ENCODE results near the gene CACNB1.
A peak's percentile ranks its signal among the peaks of the same experiment; 100 is the strongest.

Gene CACNB1

GRCh38 chr17:39197380-39198185, at the start of gene CACNB1:
Gene CACNB1, minus strand, starts transcription at chr17:39197669. Its CDS starts 174 bp downstream, at chr17:39197495.
- peak; percentile 92 for DNase-seq

GRCh38 chr17:39246274-39246673, 48.8 kb upstream of the CACNB1 start:
- no peak for DNase-seq

- DNase-seq, result peak; percentile 87
Observed at GRCh38 chr17:39244600-39245570, 47.4 kb upstream of the CACNB1 start.

GRCh38 chr17:39244016-39244599, 46.6 kb upstream of the CACNB1 start:
- peak; percentile 25 for DNase-seq

- no peak for DNase-seq
Observed at GRCh38 chr17:39243155-39243554, 45.7 kb upstream of the CACNB1 start.

- no peak for DNase-seq
Observed at GRCh38 chr17:39240631-39241030, 43.2 kb upstream of the CACNB1 start.

GRCh38 chr17:39239640-39240314, 42.3 kb upstream of the CACNB1 start:
- peak; percentile 88 for DNase-seq

GRCh38 chr17:39238311-39238972, 41.0 kb upstream of the CACNB1 start:
- peak; percentile 94 for DNase-seq

- no peak for DNase-seq
Observed at GRCh38 chr17:39237586-39237985, 40.1 kb upstream of the CACNB1 start.

- DNase-seq, result peak; percentile 90
Observed at GRCh38 chr17:39236981-39237441, 39.5 kb upstream of the CACNB1 start.

GRCh38 chr17:39236450-39236927, 39.0 kb upstream of the CACNB1 start:
- peak; percentile 81 for DNase-seq

GRCh38 chr17:39235555-39236449, 38.3 kb upstream of the CACNB1 start:
- peak; percentile 92 for DNase-seq

- peak; percentile 79 for DNase-seq
Observed at GRCh38 chr17:39231591-39232551, 34.4 kb upstream of the CACNB1 start.

- peak; percentile 45 for DNase-seq
Observed at GRCh38 chr17:39231091-39231561, 33.7 kb upstream of the CACNB1 start.

- no peak for DNase-seq
Observed at GRCh38 chr17:39230361-39230760, 32.9 kb upstream of the CACNB1 start.

GRCh38 chr17:39229274-39229913, 31.9 kb upstream of the CACNB1 start:
- DNase-seq, result no peak

- no peak for DNase-seq
Observed at GRCh38 chr17:39227364-39227919, 30.0 kb upstream of the CACNB1 start.

GRCh38 chr17:39225959-39226683, 28.7 kb upstream of the CACNB1 start:
- peak; percentile 96 for DNase-seq

Measured in NCI-H69 (cell line).